Measurements from ENCODE around the gene DUS4L. TPM values are rescaled to one million over a fixed set of nuclear protein-coding genes. Genes with fewer than 3 reads are reported as not detected.

The DUS4L gene
- polyA plus RNA-seq, 1 donor from 2014 or later: 24.2 TPM

DNA sequence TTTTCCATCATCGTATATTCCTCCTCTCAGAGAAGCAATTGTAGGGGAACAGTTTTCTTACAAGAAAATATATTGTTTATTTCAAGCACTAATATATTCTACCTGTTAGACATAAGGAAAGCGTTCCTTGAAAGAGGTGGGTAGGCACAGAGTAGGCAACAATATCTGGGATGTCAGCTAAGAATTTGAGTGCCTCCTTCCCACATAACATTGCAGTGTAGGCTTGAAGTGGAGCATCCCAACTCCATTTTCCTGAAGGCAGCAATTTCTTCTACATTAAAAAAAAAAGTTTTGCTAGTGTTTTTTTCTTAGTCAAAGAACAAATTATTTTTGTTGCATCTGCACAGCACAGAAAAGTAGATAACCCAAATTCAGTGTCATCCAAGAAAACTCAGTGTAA, 37.0 kb downstream of the DUS4L start:
- no peaks in the 10 kb centered on the region for H4K20me1 ChIP-seq (ENCODE audit: insufficient read depth)
- no peaks in the 10 kb centered on the region for H3F3A ChIP-seq (ENCODE audit: insufficient read depth, low read length, poor library complexity, severe bottlenecking)
- no peak overlapping the region for H3K4me3 ChIP-seq (ENCODE audit: low read length)
- no peaks in the 10 kb centered on the region for H3K9me2 ChIP-seq (ENCODE audit: insufficient read depth, low read length)
- no peaks in the 10 kb centered on the region for H3K9me3 ChIP-seq (ENCODE audit: low read length)
- H2AFZ ChIP-seq (ENCODE audit: low read depth, low read length): no peak overlapping the region
- H3K9ac ChIP-seq (ENCODE audit: low read length): no peak overlapping the region
- H3K79me2 ChIP-seq (replicated peaks; ENCODE audit: insufficient read depth, low read length): no peaks in the 10 kb centered on the region
- H3K27me3 ChIP-seq (ENCODE audit: insufficient read depth, low read depth, low read length): no peaks in the 10 kb centered on the region
- peaks cover 3% of the 10 kb centered on the region for H3K36me3 ChIP-seq (ENCODE audit: insufficient read depth, low read length)
- TF ChIP-seq SMC3 (conservative IDR thresholded peaks at IDR 0.05; ENCODE audit: poor library complexity) (no peak), POLR2AphosphoS5 (IDR thresholded peaks at IDR 0.05) (no peak), EP300 (conservative IDR thresholded peaks at IDR 0.05; ENCODE audit: poor library complexity, severe bottlenecking) (no peak), EZH2 (IDR thresholded peaks at IDR 0.05; ENCODE audit: borderline replicate concordance, insufficient read depth, low read length, poor library complexity, severe bottlenecking) (no peak), RAD21 (conservative IDR thresholded peaks at IDR 0.05) (no peak)
- TF ChIP-seq, protein P1, sequence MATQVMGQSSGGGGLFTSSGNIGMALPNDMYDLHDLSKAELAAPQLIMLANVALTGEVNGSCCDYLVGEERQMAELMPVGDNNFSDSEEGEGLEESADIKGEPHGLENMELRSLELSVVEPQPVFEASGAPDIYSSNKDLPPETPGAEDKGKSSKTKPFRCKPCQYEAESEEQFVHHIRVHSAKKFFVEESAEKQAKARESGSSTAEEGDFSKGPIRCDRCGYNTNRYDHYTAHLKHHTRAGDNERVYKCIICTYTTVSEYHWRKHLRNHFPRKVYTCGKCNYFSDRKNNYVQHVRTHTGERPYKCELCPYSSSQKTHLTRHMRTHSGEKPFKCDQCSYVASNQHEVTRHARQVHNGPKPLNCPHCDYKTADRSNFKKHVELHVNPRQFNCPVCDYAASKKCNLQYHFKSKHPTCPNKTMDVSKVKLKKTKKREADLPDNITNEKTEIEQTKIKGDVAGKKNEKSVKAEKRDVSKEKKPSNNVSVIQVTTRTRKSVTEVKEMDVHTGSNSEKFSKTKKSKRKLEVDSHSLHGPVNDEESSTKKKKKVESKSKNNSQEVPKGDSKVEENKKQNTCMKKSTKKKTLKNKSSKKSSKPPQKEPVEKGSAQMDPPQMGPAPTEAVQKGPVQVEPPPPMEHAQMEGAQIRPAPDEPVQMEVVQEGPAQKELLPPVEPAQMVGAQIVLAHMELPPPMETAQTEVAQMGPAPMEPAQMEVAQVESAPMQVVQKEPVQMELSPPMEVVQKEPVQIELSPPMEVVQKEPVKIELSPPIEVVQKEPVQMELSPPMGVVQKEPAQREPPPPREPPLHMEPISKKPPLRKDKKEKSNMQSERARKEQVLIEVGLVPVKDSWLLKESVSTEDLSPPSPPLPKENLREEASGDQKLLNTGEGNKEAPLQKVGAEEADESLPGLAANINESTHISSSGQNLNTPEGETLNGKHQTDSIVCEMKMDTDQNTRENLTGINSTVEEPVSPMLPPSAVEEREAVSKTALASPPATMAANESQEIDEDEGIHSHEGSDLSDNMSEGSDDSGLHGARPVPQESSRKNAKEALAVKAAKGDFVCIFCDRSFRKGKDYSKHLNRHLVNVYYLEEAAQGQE (IDR thresholded peaks at IDR 0.05; ENCODE audit: borderline replicate concordance): no peak
- no peak overlapping the region for H3K27ac ChIP-seq (ENCODE audit: low read length)
- H3K4me2 ChIP-seq (ENCODE audit: low read length): no peak overlapping the region

DNA sequence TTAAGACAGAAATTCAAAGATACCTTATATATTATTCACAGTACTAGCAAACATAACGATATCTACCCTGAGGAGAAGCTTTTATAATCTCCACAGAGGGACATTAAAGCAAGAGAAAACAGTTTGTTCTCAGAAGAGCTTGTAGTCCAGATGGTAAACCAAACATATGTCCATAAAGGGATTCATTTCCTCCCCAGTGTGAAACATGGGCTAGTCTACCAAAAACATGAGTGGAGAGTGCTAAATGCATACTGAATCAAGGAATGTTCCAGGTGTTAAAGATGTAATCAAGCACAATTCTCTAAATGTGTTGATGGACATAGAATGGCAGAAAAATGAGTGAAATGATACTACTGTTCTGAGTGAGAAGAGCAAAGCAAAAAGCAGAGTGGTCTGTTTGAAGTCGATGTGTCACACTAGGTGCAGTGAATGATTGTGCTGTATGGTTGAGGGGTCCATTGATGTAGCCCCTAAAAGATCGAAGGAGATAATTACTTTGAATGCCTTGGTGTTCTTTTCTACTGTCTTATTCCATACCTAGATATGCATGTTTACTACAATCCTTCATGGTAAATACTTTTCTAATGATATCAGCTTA, 41.5 kb downstream of the DUS4L start:
- H3K79me2 ChIP-seq (replicated peaks; ENCODE audit: insufficient read depth, low read length): no peaks in the 10 kb centered on the region
- TF ChIP-seq, protein P1 (IDR thresholded peaks at IDR 0.05; ENCODE audit: borderline replicate concordance): no peak
- TF ChIP-seq RAD21 (conservative IDR thresholded peaks at IDR 0.05): no peak
- no peak for TF ChIP-seq POLR2AphosphoS5 (IDR thresholded peaks at IDR 0.05)
- no peak for TF ChIP-seq MXI1 (conservative IDR thresholded peaks at IDR 0.05; ENCODE audit: poor library complexity, severe bottlenecking)
- TF ChIP-seq SMC3 (conservative IDR thresholded peaks at IDR 0.05; ENCODE audit: poor library complexity): no peak
- no peak for TF ChIP-seq EP300 (conservative IDR thresholded peaks at IDR 0.05; ENCODE audit: poor library complexity, severe bottlenecking)
- no peak for TF ChIP-seq EZH2 (IDR thresholded peaks at IDR 0.05; ENCODE audit: borderline replicate concordance, insufficient read depth, low read length, poor library complexity, severe bottlenecking)
- no peak for TF ChIP-seq TAF1 (IDR thresholded peaks at IDR 0.05; ENCODE audit: low read depth)
- TF ChIP-seq, protein P2, sequence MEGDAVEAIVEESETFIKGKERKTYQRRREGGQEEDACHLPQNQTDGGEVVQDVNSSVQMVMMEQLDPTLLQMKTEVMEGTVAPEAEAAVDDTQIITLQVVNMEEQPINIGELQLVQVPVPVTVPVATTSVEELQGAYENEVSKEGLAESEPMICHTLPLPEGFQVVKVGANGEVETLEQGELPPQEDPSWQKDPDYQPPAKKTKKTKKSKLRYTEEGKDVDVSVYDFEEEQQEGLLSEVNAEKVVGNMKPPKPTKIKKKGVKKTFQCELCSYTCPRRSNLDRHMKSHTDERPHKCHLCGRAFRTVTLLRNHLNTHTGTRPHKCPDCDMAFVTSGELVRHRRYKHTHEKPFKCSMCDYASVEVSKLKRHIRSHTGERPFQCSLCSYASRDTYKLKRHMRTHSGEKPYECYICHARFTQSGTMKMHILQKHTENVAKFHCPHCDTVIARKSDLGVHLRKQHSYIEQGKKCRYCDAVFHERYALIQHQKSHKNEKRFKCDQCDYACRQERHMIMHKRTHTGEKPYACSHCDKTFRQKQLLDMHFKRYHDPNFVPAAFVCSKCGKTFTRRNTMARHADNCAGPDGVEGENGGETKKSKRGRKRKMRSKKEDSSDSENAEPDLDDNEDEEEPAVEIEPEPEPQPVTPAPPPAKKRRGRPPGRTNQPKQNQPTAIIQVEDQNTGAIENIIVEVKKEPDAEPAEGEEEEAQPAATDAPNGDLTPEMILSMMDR (IDR thresholded peaks at IDR 0.05; ENCODE audit: poor library complexity, severe bottlenecking): no peak

More for the DNA sequence above, 41.5 kb downstream of the DUS4L start:
- no peaks in the 10 kb centered on the region for H3K9me3 ChIP-seq (ENCODE audit: low read length)
- no peak overlapping the region for H2AFZ ChIP-seq (ENCODE audit: low read depth, low read length)
- H3K4me2 ChIP-seq (ENCODE audit: low read length): no peak overlapping the region
- H3K4me3 ChIP-seq (ENCODE audit: low read length): no peak overlapping the region
- no peaks in the 10 kb centered on the region for H3F3A ChIP-seq (ENCODE audit: insufficient read depth, low read length, poor library complexity, severe bottlenecking)
- H4K20me1 ChIP-seq (ENCODE audit: insufficient read depth): no peaks in the 10 kb centered on the region
- no peak overlapping the region for H3K27ac ChIP-seq (ENCODE audit: low read length)
- H3K36me3 ChIP-seq (ENCODE audit: insufficient read depth, low read length): peaks cover 2% of the 10 kb centered on the region
- no peak overlapping the region for H3K9ac ChIP-seq (ENCODE audit: low read length)
- H3K9me2 ChIP-seq (ENCODE audit: insufficient read depth, low read length): no peaks in the 10 kb centered on the region
- H3K27me3 ChIP-seq (ENCODE audit: insufficient read depth, low read depth, low read length): no peaks in the 10 kb centered on the region

Data from neural cell (in vitro differentiated cells).